Measurements from ENCODE around the gene MFSD2B. TPM values are rescaled to one million over a fixed set of nuclear protein-coding genes. Genes with fewer than 3 reads are reported as not detected.
"Not testable (repeated sequence)": the region's sequence is repeated elsewhere in the genome, so short reads cannot be mapped to it uniquely, and the experiment has no call there.

The MFSD2B gene
- total RNA-seq, 1 donor from 2014 or later, result 0.52 TPM

DNA sequence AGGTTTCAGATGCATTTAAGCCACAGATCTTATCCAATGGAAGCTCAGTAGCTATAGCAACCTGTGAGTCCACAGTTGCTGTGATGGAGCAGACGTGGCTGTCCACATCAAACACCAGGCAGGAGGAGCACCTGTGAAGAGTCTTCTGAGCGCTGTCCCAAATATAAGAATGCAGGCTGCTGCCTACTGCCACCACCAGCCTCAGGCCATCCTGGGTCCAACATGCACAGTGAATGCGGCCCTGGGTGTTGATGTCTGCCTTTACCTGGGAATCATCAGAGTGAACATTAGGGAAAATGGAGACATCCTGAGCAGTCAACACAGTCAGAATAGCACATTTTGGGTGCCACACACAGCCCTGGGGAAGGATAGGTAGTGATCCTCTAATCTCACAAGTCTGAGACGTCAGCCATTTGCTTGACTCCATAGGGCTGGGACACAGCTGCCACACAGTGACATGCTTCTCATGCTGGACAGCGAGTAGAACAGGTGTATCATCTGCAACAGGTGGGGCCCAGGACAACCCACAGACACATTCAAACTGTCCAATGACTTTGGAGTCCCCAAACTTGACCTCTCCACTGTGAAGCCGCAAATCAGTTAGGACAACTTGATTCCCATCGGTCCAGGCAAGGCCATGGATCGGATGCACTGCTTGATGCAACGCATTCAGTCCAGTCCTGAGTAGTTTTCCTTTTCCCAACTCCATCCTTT lies 29.1 kb downstream of the MFSD2B start:
- H3K9ac ChIP-seq (ENCODE audit: low read depth in 1 of 3, low read length in 3 of 3), result no peak overlapping the region
- no peaks in the 10 kb centered on the region for H3K27me3 ChIP-seq (ENCODE audit: control insufficient read depth in 3 of 3, insufficient read depth in 3 of 3, low read length in 3 of 3)
- no peaks in the 10 kb centered on the region for H3K4me1 ChIP-seq (ENCODE audit: control insufficient read depth in 3 of 3, insufficient read depth in 3 of 3, low read length in 3 of 3)
- H3K9me3 ChIP-seq (ENCODE audit: control insufficient read depth in 3 of 3, low read length in 3 of 3), result no peaks in the 10 kb centered on the region
- peaks cover 14 to 26% (median 21%) of the 10 kb centered on the region in 3 donors for H3K36me3 ChIP-seq (ENCODE audit: control insufficient read depth in 3 of 3, insufficient read depth in 3 of 3, low read length in 3 of 3)
- no peak overlapping the region for H3K27ac ChIP-seq (ENCODE audit: low read depth, low read length)
- H3K4me3 ChIP-seq (ENCODE audit: low read length in 3 of 3), result no peak overlapping the region

DNA sequence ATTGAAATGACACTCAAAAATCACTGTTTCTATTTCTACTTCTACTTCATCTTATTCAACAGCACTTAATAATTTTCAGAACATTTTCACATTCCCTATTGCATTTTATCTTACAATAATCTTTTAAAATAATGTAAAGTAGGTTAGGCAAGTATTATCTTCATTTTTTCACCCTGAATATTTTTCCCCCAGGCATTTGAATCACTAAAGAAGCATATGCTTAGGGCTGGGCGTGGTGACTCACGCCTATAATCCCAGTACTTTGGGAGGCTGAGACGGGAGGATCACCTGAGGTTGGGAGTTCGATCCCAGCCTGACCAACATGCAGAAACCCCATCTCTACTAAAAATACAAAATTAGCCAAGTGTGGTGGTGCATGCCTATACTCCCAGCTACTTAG lies 30.6 kb downstream of the MFSD2B start:
- no peak overlapping the region for H3K4me3 ChIP-seq (ENCODE audit: low read length in 3 of 3)
- H3K9me3 ChIP-seq (ENCODE audit: control insufficient read depth in 3 of 3, low read length in 3 of 3), result no peaks in the 10 kb centered on the region
- H3K27me3 ChIP-seq (ENCODE audit: control insufficient read depth in 3 of 3, insufficient read depth in 3 of 3, low read length in 3 of 3), result no peaks in the 10 kb centered on the region
- H3K4me1 ChIP-seq (ENCODE audit: control insufficient read depth in 3 of 3, insufficient read depth in 3 of 3, low read length in 3 of 3), result no peaks in the 10 kb centered on the region
- H3K36me3 ChIP-seq (ENCODE audit: control insufficient read depth in 3 of 3, insufficient read depth in 3 of 3, low read length in 3 of 3), result peaks cover 14 to 26% (median 21%) of the 10 kb centered on the region in 3 donors
- H3K9ac ChIP-seq (ENCODE audit: low read depth in 1 of 3, low read length in 3 of 3), result no peak overlapping the region
- no peak overlapping the region for H3K27ac ChIP-seq (ENCODE audit: low read depth, low read length)

DNA sequence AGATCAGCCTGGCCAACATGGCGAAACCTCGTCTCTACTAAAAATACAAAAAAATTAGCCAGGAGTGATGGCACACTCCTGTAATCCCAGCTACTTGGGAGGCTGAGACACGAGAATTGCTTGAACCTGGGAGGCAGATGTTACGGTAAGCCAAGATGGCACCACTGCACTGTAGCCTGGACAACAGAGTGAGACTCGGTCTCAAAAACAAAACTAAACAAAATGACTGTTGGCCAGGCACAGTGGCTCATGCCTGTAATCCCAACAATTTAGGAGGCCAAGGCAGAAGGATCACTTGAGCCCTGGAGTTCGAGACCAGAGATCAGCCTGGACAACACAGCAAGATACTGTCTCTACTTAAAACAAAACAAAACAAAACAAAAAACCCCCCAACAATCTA lies 33.2 kb downstream of the MFSD2B start:
- not testable (repeated sequence) for H3K9me3 ChIP-seq (ENCODE audit: control insufficient read depth in 3 of 3, low read length in 3 of 3); H3K27me3 ChIP-seq (ENCODE audit: control insufficient read depth in 3 of 3, insufficient read depth in 3 of 3, low read length in 3 of 3); H3K9ac ChIP-seq (ENCODE audit: low read depth in 1 of 3, low read length in 3 of 3); H3K4me3 ChIP-seq (ENCODE audit: low read length in 3 of 3); H3K27ac ChIP-seq (ENCODE audit: low read depth, low read length)
- Histone ChIP-seq H3K4me1 (ENCODE audit: control insufficient read depth in 3 of 3, insufficient read depth in 3 of 3, low read length in 3 of 3) (peaks cover 4 to 12% (median 9%) of the 10 kb centered on the region in 3 donors), H3K36me3 (ENCODE audit: control insufficient read depth in 3 of 3, insufficient read depth in 3 of 3, low read length in 3 of 3) (peaks cover 7 to 12% (median 12%) of the 10 kb centered on the region in 3 donors)

DNA sequence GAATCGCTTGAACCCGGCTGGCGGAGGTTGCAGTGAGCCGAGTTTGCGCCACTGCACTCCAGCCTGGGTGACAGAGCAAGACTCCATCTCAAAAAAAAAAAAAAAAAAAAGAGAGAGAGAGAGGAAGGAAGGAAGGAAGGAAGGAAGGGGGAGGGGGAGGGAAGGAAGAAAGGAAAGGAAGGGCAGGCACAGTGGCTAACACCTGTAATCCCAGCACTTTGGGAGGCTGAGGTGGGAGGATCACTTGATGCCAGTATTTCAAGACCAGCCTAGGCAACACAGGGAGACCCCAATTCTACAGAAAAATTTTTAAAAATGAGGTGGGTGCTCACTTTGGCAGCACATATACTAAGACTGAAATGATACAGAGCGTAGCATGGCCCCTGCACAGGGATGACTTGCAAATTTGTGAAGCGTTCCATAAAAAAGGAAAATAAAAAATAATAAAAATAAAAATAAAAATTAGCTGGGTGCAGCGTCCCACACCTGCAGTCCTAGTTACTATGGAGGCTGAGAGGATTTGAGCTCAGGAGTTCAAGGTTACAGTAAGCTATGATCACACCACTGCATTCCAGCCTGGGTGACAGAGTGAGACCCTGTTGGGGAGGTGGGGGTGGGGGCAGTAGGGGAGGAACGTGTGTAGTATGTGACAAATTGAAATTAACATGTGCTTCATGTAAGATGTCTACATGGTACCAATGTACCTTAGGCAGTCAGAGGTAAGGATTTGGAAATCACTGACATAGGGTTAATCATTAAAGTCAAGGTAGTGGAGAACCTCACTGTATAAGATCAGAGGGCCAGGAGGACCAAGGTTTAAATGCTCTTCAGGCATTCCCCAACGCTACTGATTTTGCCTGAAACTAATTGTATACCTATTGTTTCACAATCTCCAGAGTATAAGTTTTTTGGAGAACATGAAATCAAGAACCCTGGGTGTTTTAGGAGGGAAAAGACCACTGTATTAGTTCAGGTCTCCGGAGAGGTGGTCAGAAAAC lies 35.9 kb downstream of the MFSD2B start:
- H3K36me3 ChIP-seq (ENCODE audit: control insufficient read depth in 3 of 3, insufficient read depth in 3 of 3, low read length in 3 of 3), result no peaks in the 10 kb centered on the region
- peak overlapping the region in 1 of 3 donors; percentile 97 for H3K4me3 ChIP-seq (ENCODE audit: low read length in 3 of 3)
- peaks cover 9 to 22% (median 21%) of the 10 kb centered on the region in 3 donors for H3K4me1 ChIP-seq (ENCODE audit: control insufficient read depth in 3 of 3, insufficient read depth in 3 of 3, low read length in 3 of 3)
- H3K9ac ChIP-seq (ENCODE audit: low read depth in 1 of 3, low read length in 3 of 3), result no peak overlapping the region
- H3K27me3 ChIP-seq (ENCODE audit: control insufficient read depth in 3 of 3, insufficient read depth in 3 of 3, low read length in 3 of 3), result peaks cover 0 to 11% (median 5%) of the 10 kb centered on the region in 3 donors
- H3K9me3 ChIP-seq (ENCODE audit: control insufficient read depth in 3 of 3, low read length in 3 of 3), result no peaks in the 10 kb centered on the region
- H3K27ac ChIP-seq (ENCODE audit: low read depth, low read length), result no peak overlapping the region

DNA sequence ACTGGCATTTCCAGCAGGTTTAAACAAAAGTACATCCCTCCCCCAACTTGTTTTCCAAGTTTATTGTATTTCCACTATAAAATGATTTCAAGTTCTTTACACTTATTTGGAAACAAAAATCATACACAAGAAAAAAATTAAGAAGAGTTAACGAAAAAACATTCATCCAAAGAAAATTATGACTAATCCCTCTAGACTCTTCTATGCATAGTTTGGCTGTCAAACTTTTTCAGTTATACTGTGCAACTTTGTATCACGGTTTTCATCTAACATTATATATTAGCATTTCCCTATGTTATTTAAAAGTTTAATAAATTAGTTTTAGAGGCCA lies 36.7 kb downstream of the MFSD2B start:
- Histone ChIP-seq H3K27me3 (ENCODE audit: control insufficient read depth in 3 of 3, insufficient read depth in 3 of 3, low read length in 3 of 3) (peaks cover 0 to 11% (median 5%) of the 10 kb centered on the region in 3 donors), H3K4me1 (ENCODE audit: control insufficient read depth in 3 of 3, insufficient read depth in 3 of 3, low read length in 3 of 3) (peaks cover 9 to 22% (median 21%) of the 10 kb centered on the region in 3 donors), H3K4me3 (ENCODE audit: low read length in 3 of 3) (peak overlapping the region; percentile 82 to 97 (median 86)), H3K9ac (ENCODE audit: low read depth in 1 of 3, low read length in 3 of 3) (peak overlapping the region; percentile 82 to 87 (median 85)), H3K36me3 (ENCODE audit: control insufficient read depth in 3 of 3, insufficient read depth in 3 of 3, low read length in 3 of 3) (no peaks in the 10 kb centered on the region), H3K9me3 (ENCODE audit: control insufficient read depth in 3 of 3, low read length in 3 of 3) (no peaks in the 10 kb centered on the region), H3K27ac (ENCODE audit: low read depth, low read length) (peak overlapping the region; percentile 49)

DNA sequence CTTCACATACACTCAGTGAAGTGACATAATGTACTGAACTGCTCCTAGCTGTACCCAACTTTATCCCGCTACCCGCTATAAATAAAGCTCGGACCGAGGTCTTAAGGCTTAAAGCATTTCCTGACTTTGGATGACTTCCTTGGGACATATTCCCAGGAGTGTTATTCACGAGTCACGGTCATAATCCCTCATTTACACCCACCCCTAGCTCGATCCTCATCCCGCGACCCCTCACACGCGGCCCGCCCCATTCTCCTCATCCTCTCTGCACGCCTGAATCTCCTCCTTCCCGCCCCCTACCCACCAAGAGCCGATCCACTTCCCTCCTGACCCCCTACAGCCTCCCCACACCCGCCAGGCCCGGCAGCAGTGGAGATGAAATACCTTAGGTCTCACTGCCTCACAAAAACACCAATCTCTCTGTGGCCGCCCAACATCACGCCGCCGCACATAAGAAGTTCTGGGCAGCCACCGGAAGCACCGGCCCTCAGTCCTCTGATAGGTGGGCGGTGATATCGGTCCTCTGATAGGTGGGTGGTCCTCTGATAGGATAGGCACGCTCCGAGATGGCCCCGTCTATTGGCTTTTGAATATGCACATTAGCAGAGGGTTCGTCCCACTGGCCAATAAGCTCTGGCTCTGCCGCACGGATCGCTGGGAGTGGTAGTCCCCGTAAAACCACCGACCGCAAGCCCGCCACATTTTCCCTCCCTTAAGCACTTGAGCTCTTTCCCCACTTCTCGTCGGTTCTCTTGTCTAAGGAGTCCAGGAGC lies 37.2 kb downstream of the MFSD2B start, which contains the start of gene WDCP:
WDCP (minus strand) TSS at position 462 of the 773 bp plus-strand sequence. CDS start 7,897 bp downstream, outside the sequence.
- Histone ChIP-seq H3K27me3 (ENCODE audit: control insufficient read depth in 3 of 3, insufficient read depth in 3 of 3, low read length in 3 of 3) (peaks cover 0 to 11% (median 5%) of the 10 kb centered on the region in 3 donors), H3K36me3 (ENCODE audit: control insufficient read depth in 3 of 3, insufficient read depth in 3 of 3, low read length in 3 of 3) (no peaks in the 10 kb centered on the region), H3K9ac (ENCODE audit: low read depth in 1 of 3, low read length in 3 of 3) (peak within 1 kb of the TSS; percentile 82 to 87 (median 85)), H3K9me3 (ENCODE audit: control insufficient read depth in 3 of 3, low read length in 3 of 3) (no peaks in the 10 kb centered on the region), H3K4me1 (ENCODE audit: control insufficient read depth in 3 of 3, insufficient read depth in 3 of 3, low read length in 3 of 3) (peaks cover 9 to 22% (median 21%) of the 10 kb centered on the region in 3 donors), H3K27ac (ENCODE audit: low read depth, low read length) (peak within 1 kb of the TSS; percentile 49), H3K4me3 (ENCODE audit: low read length in 3 of 3) (peak within 1 kb of the TSS; percentile 82 to 97 (median 86))

DNA sequence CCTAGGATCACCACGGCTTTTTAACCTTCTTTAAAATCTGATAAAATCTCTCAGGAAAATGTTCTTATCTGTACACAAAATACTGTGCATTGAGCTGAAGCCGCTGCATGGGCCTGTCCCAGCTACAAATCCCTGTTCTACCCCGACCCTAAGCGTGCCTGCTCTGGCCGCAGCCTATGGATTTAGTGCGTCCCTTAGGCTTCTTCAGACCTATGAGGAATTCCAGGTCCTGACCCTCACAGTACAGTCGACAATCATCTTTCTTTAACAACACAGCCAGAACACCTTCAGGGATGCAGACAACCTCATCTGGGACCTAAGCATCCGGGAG lies 37.8 kb downstream of the MFSD2B start:
- H3K4me1 ChIP-seq (ENCODE audit: control insufficient read depth in 3 of 3, insufficient read depth in 3 of 3, low read length in 3 of 3), result peaks cover 9 to 22% (median 21%) of the 10 kb centered on the region in 3 donors
- no peaks in the 10 kb centered on the region for H3K9me3 ChIP-seq (ENCODE audit: control insufficient read depth in 3 of 3, low read length in 3 of 3)
- H3K27me3 ChIP-seq (ENCODE audit: control insufficient read depth in 3 of 3, insufficient read depth in 3 of 3, low read length in 3 of 3), result peaks cover 0 to 11% (median 5%) of the 10 kb centered on the region in 3 donors
- H3K36me3 ChIP-seq (ENCODE audit: control insufficient read depth in 3 of 3, insufficient read depth in 3 of 3, low read length in 3 of 3), result no peaks in the 10 kb centered on the region
- H3K4me3 ChIP-seq (ENCODE audit: low read length in 3 of 3), result peak overlapping the region; percentile 63 to 82 (median 66)
- H3K27ac ChIP-seq (ENCODE audit: low read depth, low read length), result no peak overlapping the region
- H3K9ac ChIP-seq (ENCODE audit: low read depth in 1 of 3, low read length in 3 of 3), result peak overlapping the region in 2 of 3 donors; percentile 82 to 85

DNA sequence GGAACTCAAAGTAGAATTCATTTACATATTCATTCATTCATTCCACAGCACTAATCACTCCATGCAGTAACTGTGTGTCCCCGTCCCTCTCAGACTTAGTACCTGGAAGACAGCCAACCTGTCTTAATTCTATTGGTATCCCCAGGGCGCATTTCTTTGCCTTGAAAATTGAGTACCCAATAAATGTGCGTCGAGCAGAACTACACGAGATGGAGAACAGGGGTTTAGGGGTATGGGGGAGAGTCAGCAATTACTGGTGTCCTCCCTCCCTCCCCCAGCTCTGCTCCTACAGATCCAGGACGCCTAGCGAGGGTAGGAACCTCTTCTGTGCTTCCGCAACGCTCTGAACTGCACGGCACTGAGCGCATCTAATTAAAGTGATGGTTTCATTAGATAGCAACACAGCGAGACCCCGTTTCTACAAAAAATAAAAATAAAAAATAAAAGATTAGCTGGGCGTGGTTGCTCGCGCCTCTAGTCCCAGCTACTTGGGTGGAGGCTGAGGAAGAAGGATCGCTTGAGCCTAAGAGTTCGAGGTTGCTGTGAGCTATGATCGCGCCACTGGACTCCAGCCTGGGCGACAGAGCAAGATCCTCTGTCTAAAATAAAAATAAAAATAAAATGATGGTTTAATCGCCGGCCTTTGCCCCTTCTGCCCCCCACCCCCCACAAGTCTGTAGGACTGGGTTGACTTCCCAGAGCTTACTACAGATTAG lies 39.0 kb downstream of the MFSD2B start:
- Histone ChIP-seq H3K27me3 (ENCODE audit: control insufficient read depth in 3 of 3, insufficient read depth in 3 of 3, low read length in 3 of 3) (peaks cover 0 to 11% (median 5%) of the 10 kb centered on the region in 3 donors), H3K4me3 (ENCODE audit: low read length in 3 of 3) (peak overlapping the region; percentile 45 to 67 (median 49)), H3K9me3 (ENCODE audit: control insufficient read depth in 3 of 3, low read length in 3 of 3) (no peaks in the 10 kb centered on the region), H3K36me3 (ENCODE audit: control insufficient read depth in 3 of 3, insufficient read depth in 3 of 3, low read length in 3 of 3) (no peaks in the 10 kb centered on the region), H3K9ac (ENCODE audit: low read depth in 1 of 3, low read length in 3 of 3) (peak overlapping the region in 1 of 3 donors; percentile 35), H3K27ac (ENCODE audit: low read depth, low read length) (no peak overlapping the region), H3K4me1 (ENCODE audit: control insufficient read depth in 3 of 3, insufficient read depth in 3 of 3, low read length in 3 of 3) (peaks cover 9 to 22% (median 21%) of the 10 kb centered on the region in 3 donors)

DNA sequence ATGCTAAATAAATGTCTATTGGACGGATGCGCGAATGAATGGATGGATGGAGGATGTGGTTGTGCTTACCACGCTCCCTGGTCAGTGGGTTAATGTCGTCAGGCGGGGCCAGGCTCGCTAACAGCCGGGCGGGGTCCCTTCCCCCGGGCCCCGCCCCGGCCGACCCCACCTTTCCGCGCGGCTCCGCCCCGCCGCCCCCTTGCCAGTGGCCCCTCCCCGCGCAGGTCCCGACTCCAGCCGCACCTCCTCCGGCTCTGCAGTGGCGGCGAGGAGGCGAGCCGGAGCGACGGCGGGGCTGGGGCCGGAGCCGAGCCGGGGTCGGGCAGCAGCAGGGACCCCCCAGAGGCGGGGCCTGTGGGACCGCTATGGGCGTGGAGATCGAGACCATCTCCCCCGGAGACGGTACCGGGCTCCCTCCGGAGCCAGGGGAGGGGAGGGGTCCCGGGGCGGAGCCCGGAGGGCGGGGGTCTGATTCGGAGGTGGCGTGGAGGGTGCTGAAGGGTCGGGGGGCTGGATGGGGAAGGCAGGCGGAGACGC lies 39.7 kb downstream of the MFSD2B start, which contains the start of gene FKBP1B:
FKBP1B (plus strand) TSS at position 257 of the 537 bp plus-strand sequence; CDS start at position 366, 109 bp downstream.
- peak within 1 kb of the TSS in 2 of 3 donors; percentile 64 to 75 for H3K9ac ChIP-seq (ENCODE audit: low read depth in 1 of 3, low read length in 3 of 3)
- no peak within 1 kb of the TSS for H3K27ac ChIP-seq (ENCODE audit: low read depth, low read length)
- no peaks in the 10 kb centered on the region for H3K9me3 ChIP-seq (ENCODE audit: control insufficient read depth in 3 of 3, low read length in 3 of 3)
- peak within 1 kb of the TSS; percentile 67 to 75 (median 71) for H3K4me3 ChIP-seq (ENCODE audit: low read length in 3 of 3)
- peaks cover 9 to 22% (median 21%) of the 10 kb centered on the region in 3 donors for H3K4me1 ChIP-seq (ENCODE audit: control insufficient read depth in 3 of 3, insufficient read depth in 3 of 3, low read length in 3 of 3)
- H3K36me3 ChIP-seq (ENCODE audit: control insufficient read depth in 3 of 3, insufficient read depth in 3 of 3, low read length in 3 of 3), result no peaks in the 10 kb centered on the region
- H3K27me3 ChIP-seq (ENCODE audit: control insufficient read depth in 3 of 3, insufficient read depth in 3 of 3, low read length in 3 of 3), result peaks cover 0 to 11% (median 5%) of the 10 kb centered on the region in 3 donors

Measured in skeletal muscle tissue (tissue), 4 donors.